Erythroblast (primary cell): ENCODE measurements around the gene ELFN2.
"Not testable (repeated sequence)": the region's sequence is repeated elsewhere in the genome, so short reads cannot be mapped to it uniquely, and the experiment has no call there.

Experiments used
- DNase-seq, 2 experiments: peaks; one replicate each; lab custom pipeline; 2025; lab: John Stamatoyannopoulos, UW
- GATA1 ChIP-seq: IDR thresholded peaks from 2 replicates; pipeline ENCODE4 v1.6.1; 2011; ENCODE audit warnings: low read depth, mild to moderate bottlenecking, control low read depth, low read length, moderate library complexity
- POLR2A ChIP-seq: IDR thresholded peaks from 2 replicates; pipeline ENCODE4 v1.6.1; 2011; ENCODE audit warnings: mild to moderate bottlenecking, low read length

The ELFN2 gene

DNA sequence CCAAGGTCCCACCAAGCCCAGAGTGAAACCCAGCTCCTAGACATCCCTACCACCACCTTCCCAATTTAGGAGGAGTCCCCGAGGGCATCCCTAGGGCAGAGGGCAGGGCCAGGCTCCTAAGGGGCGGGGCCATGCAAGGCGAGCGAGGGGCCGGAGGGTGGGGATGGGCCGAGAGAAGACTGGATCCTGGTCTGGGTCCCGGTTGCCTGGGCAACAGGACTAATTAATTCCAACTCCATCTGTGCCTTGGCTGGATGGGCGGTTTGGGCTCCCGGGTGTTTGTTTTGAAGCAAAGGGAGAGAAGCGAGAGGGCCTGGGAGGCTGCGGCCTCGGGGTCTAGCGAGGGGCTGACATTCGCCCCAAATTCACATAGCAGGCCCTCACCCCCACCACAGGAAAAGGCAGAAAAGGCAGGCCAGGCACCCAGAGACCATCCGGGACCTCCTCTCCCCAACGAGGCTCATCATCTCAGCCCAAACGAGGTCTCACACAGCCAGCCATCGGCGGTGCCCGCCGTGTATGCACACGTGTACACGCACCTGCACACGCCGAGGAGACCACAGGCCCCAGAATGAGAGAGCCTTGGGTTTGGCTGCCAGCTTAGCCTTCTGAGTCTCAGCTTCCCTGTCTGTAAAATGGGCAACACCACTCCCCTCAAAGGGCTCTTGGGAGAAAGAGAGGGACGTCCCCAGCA lies 23.9 kb downstream of the ELFN2 start:
- no peak for DNase-seq
- no peak for TF ChIP-seq GATA1
- TF ChIP-seq POLR2A = no peak

GRCh38 chr22:37402184-37402506 lies 25.1 kb downstream of the ELFN2 start:
- no peak for DNase-seq
- no peak for TF ChIP-seq POLR2A
- TF ChIP-seq GATA1 = no peak

GRCh38 chr22:37401401-37402183 lies 25.7 kb downstream of the ELFN2 start:
- TF ChIP-seq GATA1 (no peak), POLR2A (no peak)
- no peak for DNase-seq

GRCh38 chr22:37400719-37401118 lies 26.6 kb downstream of the ELFN2 start:
- no peak for DNase-seq
- TF ChIP-seq POLR2A (no peak), GATA1 (no peak)

GRCh38 chr22:37399457-37399856 lies 27.8 kb downstream of the ELFN2 start:
- not testable (repeated sequence) for DNase-seq

- no peak for TF ChIP-seq GATA1
- no peak for TF ChIP-seq POLR2A
- DNase-seq = no peak
These were observed 30.1 kb downstream of the ELFN2 start for GRCh38 chr22:37397226-37397625.

DNA sequence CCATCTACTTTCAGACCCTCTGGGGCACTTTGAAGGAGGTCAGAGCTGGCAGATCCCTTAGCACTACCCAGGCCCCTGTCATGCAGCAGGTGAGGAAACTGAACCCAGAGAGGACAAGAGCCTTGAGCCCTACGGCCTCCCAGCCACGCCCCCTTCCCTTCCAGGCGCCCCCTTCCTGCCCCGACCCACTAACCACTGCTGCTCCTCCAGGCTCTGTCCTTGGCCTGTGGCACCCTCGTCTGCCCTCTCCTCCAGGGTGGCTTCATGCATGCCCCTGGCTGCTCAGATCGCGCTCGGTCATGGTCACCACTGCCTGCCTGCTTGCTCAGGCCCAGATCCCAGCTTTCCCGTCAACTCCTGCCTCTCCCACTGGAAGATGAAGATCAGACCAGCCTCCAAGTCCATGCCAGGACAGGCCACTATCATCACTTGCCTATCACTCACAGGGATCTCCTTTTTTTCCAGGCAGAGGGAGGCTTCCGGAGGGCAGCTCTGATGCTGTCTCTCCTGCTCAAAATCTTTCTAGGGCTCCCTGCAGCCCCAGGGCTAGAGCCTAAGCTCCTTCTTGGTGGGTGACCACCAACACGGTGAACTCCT lies 30.7 kb downstream of the ELFN2 start:
- DNase-seq = no peak
- no peak for TF ChIP-seq POLR2A
- no peak for TF ChIP-seq GATA1

DNA sequence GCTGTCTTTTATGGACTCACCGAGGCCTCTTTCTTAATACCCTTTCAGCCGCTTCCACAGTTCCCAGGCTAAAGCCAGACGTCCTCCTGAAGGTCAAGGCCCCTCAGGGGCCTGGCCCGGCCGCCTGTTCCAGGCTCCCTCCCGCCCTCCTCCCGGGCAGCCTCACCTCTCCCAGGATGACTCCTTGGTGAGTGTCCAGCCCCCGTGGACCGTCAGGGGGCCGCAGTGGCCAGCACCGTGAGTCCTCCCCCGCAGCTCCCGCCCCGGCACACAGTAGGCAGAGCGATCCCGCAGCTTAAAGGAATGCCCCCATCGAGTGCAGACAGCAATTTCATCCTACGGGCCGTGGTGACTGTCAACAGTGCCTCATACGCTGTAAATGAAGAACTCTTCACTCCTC lies 32.9 kb downstream of the ELFN2 start:
- TF ChIP-seq GATA1 = no peak
- TF ChIP-seq POLR2A = no peak
- DNase-seq = no peak

DNA sequence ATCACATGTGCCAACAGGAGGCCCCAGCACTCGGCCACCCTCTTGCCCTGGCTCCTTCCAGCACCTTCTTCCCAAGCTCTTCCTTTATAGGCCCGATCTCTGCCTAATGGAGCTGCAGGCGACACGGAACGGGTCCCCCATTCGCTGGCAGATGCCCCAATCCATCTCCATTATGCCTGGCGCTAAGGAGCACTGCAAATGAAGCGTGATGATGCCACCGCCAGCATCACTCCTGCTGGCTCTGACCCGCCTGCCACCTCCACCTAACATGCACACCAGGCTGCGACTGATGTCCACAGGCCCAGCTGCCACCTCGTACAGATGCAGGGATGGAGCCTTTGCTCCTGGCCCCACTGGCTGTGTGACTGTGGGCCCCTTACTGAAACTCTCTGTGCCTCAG lies 33.5 kb downstream of the ELFN2 start:
- no peak for DNase-seq
- TF ChIP-seq GATA1 (no peak), POLR2A (no peak)

DNA sequence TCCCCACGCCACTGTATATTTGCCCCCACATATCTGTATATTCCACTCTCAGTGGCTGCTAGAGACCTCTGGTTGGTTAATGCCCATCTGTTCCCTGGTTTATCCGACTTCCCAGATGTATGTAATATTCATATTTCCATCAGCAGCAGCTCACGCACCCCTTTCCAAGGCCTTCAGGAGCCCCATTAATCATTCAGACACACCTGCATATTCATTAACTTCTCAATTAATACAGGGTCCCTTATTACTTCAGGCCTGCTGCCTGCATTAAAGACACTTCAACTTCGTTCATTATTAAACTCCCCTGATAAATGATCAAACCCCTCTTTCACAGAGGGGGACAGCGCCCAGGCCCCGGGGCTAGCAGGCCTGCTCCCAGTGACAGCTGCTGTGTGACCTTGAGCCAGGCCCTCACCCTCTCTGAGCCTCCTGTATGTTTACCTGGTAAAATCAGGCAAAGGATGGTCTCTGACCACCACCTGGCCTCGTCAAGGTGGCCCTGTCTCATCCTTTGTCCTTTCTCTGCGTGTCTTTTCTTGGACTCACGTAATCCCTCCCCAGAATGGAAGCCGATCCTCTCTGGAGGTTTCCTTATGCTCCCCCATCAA lies 34.5 kb downstream of the ELFN2 start:
- no peak for TF ChIP-seq GATA1
- DNase-seq = no peak

DNA sequence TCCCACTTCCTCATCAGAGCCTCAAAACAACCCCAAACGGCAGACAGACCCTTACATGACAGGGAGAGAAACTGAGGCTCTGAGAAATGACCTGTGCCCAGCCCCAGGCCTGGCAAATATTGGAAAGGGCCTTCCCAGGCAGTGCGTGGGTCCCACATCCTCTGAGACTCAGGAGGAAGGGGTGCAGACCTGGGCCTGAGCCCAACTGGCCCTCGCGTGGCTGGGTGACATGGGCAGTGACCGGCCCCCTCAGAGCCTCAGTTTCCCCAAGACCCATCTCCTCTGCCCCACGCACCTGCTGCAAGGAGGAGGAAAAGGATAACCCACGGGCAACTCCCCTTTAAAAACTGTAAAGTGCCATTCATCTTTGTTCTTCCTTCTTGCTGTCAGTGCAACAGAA lies 35.6 kb downstream of the ELFN2 start:
- no peak for DNase-seq
- no peak for TF ChIP-seq GATA1
- no peak for TF ChIP-seq POLR2A

- no peak for DNase-seq
- TF ChIP-seq POLR2A (no peak), GATA1 (no peak)
These were observed 37.2 kb downstream of the ELFN2 start for GRCh38 chr22:37390075-37390474.

GRCh38 chr22:37388538-37388937 lies 38.7 kb downstream of the ELFN2 start:
- TF ChIP-seq POLR2A (no peak), GATA1 (no peak)
- DNase-seq = no peak

DNA sequence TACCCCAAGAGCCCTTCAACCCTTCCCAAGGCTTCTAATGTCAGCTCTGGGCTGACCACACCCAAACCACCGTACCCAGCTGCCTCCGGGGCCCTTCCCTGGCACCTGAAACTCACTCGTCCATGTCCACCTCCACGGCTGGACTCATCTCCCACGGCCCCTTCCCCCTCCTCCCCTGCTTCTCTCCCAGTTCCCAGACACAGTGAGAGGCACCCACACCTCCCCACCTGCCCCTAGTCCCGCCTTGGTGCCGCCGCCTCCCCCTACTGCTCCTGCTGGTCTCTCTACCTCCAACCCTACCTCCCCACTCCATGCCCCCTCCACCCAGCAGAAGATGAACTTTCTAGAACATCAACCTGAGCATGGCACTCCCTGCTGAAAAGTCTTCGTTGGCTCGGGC lies 39.5 kb downstream of the ELFN2 start:
- no peak for TF ChIP-seq GATA1
- TF ChIP-seq POLR2A = no peak
- no peak for DNase-seq

GRCh38 chr22:37386441-37386840 lies 40.8 kb downstream of the ELFN2 start:
- TF ChIP-seq POLR2A = no peak
- TF ChIP-seq GATA1 = no peak
- no peak for DNase-seq
